HG02840 (cell line): ENCODE results near the gene RNF220.

Experiments used
- ATAC-seq: cut with Tn5 transposase; IDR thresholded peaks from one replicate; pipeline ENCODE4 v1.9.1; 2021; ENCODE audit warnings: mild to moderate bottlenecking, moderate library complexity, moderate number of reproducible peaks; ENCODE audit not compliant: unreplicated experiment, low FRiP score

The RNF220 gene

GRCh38 chr1:44406737-44407429 is 1.8 kb downstream of the RNF220 start:
- ATAC-seq: no peak

GRCh38 chr1:44407430-44408211 is 2.6 kb downstream of the RNF220 start:
- ATAC-seq: no peak

GRCh38 chr1:44408212-44408582 is 3.1 kb downstream of the RNF220 start:
- ATAC-seq: no peak

GRCh38 chr1:44408632-44409602 is 3.9 kb downstream of the RNF220 start:
- no peak for ATAC-seq

GRCh38 chr1:44409757-44410156 is 4.7 kb downstream of the RNF220 start:
- no peak for ATAC-seq

GRCh38 chr1:44411861-44412260 is 6.8 kb downstream of the RNF220 start:
- ATAC-seq: no peak

GRCh38 chr1:44412601-44413000 is 7.5 kb downstream of the RNF220 start:
- ATAC-seq: no peak

- ATAC-seq: no peak
Measured at GRCh38 chr1:44413740-44414139, 8.7 kb downstream of the RNF220 start.

GRCh38 chr1:44415013-44415412 is 10.0 kb downstream of the RNF220 start:
- ATAC-seq: no peak

GRCh38 chr1:44416408-44416807 is 11.4 kb downstream of the RNF220 start:
- no peak for ATAC-seq

GRCh38 chr1:44417351-44418021 is 12.4 kb downstream of the RNF220 start:
- ATAC-seq: no peak

- no peak for ATAC-seq
Measured at GRCh38 chr1:44418022-44418673, 13.1 kb downstream of the RNF220 start.

GRCh38 chr1:44419901-44420300 is 14.8 kb downstream of the RNF220 start:
- ATAC-seq: no peak

GRCh38 chr1:44420535-44420934 is 15.5 kb downstream of the RNF220 start:
- ATAC-seq: no peak

GRCh38 chr1:44421446-44421884 is 16.4 kb downstream of the RNF220 start:
- no peak for ATAC-seq

GRCh38 chr1:44422161-44422560 is 17.1 kb downstream of the RNF220 start:
- no peak for ATAC-seq

- no peak for ATAC-seq
Measured at GRCh38 chr1:44423591-44424537, 18.8 kb downstream of the RNF220 start.

GRCh38 chr1:44424747-44425146 is 19.7 kb downstream of the RNF220 start:
- no peak for ATAC-seq
